Esophagus mucosa (tissue), 1 donor: ENCODE measurements around the gene LRRC37A. TPM values are rescaled to one million over a fixed set of nuclear protein-coding genes. Genes with fewer than 3 reads are reported as not detected.
"Not testable (repeated sequence)": the region's sequence is repeated elsewhere in the genome, so short reads cannot be mapped to it uniquely, and the experiment has no call there.

Experiments
- ATAC-seq: fragments of 200-7000 bp; cut with Tn5 transposase; one replicate; pipeline ENCODE4 v1.9.1; 2020
- total RNA-seq: library from RNA; stranded (reverse); gene quantifications from one replicate; pipeline ENCODE4 v1.2.4, GENCODE V29; 2023
- donor health status: DM: yes; HTN: yes; CAD: no.

The LRRC37A gene
- 1.4 TPM for total RNA-seq

DNA sequence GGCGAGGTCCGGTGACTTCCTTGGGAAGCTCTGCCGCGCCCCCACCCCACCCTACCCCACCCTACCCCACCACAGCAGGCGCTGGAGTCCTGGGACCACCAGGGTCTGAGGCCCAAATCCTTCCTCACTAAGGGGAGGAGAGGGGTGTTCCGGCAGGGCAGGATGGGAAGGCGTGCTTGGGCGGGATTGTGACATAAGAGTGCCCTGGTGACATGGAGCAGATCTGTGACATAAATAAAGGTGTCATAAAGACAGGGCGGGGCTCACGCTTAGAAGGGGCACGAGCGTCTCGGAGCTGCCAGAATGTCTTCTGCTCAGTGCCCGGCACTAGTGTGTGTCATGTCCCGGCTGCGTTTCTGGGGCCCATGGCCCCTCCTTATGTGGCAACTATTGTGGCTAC, at the start of gene LRRC37A:
TSS of gene LRRC37A (plus strand) at position 301 of the 400 bp plus-strand sequence. CDS start at position 304, 3 bp downstream.
- not testable (repeated sequence) for ATAC-seq

- ATAC-seq: not testable (repeated sequence)
Measured at GRCh38 chr17:46249153-46249552, 45.8 kb upstream of the LRRC37A start.

GRCh38 chr17:46252804-46253203, 42.1 kb upstream of the LRRC37A start:
- ATAC-seq: not testable (repeated sequence)

DNA sequence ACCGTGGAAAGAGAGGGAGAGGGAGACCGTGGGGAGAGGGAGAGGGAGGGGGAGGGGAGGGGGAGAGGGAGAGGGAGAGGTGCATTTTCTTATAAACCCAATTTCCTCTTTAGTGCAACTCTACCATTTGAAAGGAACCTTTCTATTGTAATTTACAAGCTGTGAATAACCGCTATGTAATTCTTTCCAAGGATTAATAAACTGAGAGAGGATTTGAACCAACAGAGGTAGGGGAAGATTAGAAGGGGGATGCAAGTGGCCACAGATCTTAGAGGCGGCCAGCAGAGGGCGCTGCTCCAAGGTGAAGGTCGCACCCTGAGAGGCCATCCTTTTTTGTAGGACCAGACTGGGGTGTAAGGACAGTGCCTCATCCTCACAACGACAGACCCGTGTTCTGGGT, 41.2 kb upstream of the LRRC37A start:
- ATAC-seq: peak; percentile 76

DNA sequence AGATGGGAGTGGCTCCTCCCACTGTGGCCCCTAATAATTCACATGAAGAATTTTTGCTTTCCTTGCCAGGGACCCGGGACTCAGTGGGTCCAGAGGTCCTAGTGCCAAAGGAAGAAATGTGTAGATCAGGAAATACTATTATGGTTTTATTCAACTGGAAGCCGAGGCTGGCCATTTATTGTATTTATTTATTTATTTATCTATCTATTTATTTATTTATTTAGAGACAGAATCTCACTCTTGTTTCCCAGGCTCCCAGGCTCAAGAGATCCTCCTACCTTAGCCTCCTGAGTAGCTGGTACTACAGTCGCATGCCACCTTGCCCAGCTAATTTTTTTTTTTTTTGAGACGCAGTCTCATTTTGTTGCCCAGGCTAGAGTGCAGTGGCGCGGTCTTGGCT, 40.7 kb upstream of the LRRC37A start:
- ATAC-seq: not testable (repeated sequence)

DNA sequence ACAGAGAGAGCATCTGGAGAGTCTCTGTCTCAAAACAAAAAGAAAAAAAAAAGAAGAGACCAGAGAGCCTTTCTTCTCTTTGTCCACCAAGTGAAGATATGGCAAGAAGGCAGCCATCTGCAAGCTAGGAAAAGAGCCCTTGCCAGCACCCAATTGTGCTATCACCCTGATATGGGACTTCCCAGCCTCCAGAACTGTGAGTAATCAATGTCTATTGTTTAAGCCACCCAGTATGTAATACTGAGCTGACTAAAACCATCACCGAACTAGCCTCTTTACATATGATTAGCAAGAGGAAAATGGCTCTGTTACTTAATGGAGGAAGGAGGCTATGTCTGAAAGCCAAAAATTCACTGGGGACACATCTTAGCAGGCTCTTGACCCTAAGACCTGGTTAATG, 38.6 kb upstream of the LRRC37A start:
- not testable (repeated sequence) for ATAC-seq

GRCh38 chr17:46259845-46260661, 34.9 kb upstream of the LRRC37A start:
- peak; percentile 63 for ATAC-seq

- no peak for ATAC-seq
Measured at GRCh38 chr17:46262271-46262670, 32.7 kb upstream of the LRRC37A start.

DNA sequence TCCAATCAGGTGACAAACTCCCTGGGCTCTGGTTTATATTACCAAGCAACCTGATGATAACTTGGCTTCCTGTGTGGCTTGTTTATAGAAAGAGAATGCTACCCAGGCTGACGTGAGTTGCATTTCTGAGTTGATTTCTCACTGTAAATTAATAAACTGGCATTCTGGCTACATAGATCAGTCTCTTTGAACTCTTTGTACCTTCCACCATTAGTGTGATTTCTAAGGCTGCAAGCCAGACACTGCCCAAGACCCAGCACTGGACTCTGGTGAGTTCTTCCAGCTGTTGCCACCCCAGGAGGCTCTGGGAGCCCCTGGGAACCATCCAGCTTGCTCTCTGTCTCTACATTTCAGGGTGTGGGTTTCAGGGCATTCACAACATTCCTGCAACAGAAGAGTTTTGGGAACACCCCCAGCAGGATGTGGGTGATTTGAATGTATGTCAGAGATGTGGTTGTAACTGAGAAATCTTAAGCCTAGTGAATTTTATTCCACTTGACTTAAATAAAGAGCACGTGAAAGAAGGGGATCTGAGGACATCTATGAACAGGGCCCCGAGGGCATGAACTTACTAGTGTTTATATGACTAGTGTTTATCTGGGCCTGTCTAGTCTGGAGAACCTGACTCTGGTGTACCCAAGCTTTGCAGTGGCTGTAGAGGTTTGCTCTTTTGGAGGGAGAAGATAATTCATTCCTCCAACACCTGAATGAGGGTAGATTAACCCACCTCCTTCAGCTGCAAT, 30.3 kb upstream of the LRRC37A start:
- no peak for ATAC-seq

- not testable (repeated sequence) for ATAC-seq
Measured at GRCh38 chr17:46266063-46266655, 28.8 kb upstream of the LRRC37A start.

DNA sequence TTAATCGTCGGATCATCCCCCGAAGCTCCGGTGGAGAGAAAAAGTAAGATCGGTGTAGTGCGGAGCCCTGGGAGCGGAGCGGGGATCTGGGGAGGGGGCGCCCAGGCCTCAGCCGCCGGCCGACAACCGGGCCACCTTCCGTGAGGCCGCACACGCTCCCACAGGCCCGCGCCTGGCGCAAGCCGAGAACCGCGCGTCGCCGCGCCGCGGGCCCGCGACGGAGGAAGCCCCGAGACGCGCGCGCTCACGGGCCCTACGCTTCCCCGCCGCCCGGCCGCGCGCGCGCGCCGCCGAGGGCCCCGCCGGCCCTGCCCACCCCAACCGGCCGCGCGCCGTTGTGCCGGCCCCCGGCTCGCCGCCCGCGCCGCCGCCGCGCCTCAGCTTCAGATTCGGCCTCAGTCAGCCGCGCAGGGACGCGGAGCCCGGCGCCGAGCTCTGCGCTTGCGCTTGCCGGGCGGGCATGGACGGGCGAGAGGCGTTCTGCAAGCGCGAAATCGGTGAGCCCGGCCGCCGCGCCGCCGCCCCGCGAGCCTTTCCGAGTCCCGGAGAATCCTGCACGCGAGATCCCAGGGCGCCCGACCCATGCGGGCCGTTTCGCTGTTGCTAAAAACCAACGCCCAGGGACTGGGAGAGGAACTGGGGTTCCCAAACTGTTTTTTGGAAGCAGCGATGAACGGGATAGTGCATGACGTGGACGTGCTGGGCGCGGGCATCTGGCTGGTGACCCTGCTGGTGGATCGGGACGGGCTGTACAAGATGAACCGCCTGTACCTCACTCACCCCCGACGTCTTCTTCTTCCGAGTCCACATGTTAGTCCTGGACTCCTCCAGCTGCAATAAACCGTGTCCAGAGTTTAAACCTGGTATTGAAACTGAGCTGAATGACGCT, 28.0 kb upstream of the LRRC37A start:
- peak; percentile 93 for ATAC-seq

DNA sequence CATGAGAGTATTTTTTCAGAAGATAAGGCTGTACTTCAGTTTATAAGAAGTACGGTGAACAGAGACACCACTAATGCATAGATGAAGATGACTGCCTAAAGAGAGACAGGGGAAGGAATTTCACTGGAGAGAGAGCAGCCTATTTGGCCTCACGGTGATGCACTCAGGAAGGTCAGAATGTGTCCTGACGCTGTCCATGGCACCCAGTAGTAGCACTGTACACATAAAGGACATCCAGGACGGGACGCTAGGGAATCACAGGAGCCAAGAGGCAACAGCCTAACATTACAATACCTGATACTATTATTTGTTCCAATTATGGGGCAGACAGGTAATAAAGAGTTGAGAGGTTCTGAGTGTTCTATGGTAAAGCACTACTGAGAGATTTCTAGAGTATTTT, 24.9 kb upstream of the LRRC37A start:
- ATAC-seq: no peak

DNA sequence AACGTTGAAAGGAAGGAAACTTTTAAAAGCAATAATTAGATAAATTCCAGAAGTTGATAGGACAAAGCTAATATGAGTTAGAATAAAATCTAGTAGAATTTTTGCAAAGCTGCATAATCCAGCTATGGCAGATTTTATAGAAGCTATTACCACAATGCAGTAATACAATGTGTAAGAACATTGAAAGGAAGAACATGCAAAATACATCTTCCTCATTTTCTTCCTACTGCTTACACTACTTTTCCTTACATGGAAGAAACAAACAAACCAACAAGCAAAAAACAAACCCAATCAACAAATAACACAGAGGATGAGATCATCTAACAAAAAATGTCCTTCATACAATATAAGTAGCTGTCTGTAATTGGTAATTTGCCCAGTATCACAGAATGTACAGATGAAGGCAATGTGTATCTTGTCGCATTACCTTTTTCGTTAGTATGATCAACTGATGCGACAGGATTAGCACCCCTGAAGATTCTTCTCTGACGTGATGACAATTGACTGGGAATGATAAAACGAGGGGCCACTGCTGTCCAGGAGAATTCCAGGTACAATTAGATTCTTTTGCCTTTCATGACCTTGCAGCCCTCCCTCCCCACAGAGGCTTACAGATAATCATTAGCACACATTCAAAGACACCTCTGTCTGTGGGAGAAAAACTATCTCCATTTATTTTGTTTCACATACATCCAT, 21.2 kb upstream of the LRRC37A start:
- ATAC-seq: no peak

- ATAC-seq: no peak
Measured at GRCh38 chr17:46274238-46274637, 20.7 kb upstream of the LRRC37A start.

DNA sequence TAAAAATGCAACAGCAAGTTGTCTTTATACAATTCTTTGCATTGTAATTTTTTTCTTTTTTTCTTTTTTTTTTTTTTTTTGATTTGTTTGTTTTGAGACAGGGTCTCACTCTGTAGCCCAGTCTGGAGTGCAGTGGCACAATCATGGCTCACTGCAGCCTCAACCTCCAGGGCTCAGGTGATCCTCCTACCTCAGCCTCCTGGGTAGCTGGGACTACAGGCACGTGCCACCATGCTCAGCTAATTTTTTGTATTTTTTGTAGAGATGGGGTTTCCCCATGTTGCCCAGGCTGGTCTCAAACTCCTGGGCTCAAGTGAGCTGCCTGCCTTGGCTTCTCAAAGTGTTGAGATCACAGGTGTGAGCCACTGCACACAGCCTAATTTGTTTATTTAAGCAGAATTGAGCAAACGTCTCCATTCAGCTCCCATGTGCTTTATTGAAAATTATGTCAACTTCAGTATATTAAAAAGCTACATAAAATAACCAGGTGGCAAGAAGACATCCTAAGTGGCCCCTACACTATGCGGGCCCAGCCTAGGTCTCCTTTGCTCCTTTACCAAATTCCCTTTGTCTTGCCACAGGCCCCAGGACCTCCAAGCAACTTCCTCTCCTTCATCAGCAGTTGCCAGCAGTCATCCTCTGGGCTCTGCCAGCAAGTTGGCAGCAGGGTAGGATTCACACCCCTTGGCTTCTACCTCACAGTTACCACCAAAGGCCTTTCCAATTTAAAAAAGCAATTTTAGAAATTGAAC, 18.0 kb upstream of the LRRC37A start:
- not testable (repeated sequence) for ATAC-seq

DNA sequence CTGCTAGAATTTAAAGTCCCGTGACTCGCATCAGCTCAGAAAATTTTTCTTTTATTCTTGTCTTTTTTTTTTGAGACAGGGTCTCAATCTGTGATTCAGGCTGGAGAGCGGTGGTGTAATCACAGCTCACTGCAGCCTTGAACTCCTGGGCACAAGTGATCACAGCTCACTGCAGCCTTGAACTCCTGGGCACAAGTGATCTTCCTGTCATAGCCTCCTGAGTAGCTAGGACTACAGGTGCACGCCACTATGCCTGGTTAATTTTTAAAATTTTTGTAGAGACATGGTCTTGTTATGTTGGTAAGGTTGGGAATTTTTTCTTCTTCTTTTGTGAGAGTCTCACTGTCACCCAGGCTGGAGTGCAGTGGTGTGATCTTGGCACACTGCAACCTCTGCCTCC, 13.6 kb upstream of the LRRC37A start:
- ATAC-seq: not testable (repeated sequence)

DNA sequence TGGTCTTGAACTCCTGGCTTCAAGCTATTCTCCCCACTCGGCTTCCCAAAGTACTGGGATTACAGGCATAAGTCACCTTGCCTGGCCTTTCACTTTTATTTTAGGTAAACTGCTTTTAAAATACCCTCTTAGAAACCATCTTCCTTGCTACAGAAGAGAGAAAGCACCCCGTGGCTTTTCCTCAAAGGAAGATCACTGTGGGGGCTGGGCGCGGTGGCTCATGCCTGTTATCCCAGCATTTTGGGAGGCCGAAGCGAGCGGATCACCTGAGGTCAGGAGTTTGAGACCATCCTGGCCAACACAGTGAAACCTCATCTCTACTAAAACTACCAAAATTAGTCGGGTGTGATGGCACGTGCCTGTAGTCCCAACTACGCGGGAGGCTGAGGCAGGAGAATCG, 12.3 kb upstream of the LRRC37A start:
- ATAC-seq: not testable (repeated sequence)

GRCh38 chr17:46284467-46284866, 10.5 kb upstream of the LRRC37A start:
- not testable (repeated sequence) for ATAC-seq

- not testable (repeated sequence) for ATAC-seq
Measured at GRCh38 chr17:46285500-46285899, 9.4 kb upstream of the LRRC37A start.

GRCh38 chr17:46286764-46287221, 8.1 kb upstream of the LRRC37A start:
- peak; percentile 78 for ATAC-seq

DNA sequence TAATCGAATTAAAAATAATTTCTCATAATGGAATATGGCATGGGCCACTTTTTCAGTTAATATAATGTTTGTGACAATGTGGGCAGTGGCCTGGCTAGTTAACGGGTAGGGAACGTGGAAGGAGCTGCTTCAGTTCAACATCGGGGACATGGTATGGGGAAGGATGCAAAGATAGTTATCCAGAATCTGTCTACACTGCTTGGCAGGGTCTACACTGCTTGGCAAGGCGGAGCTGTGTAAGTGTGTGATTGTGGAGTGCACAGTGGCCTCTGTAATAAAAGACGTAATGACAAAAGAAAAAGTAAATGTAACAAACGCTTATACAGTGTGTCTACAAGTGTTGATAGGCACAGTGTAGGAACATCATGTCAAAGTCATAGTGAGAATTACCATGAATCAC, 7.3 kb upstream of the LRRC37A start:
- ATAC-seq: peak; percentile 34
